Measurements from ENCODE around the gene ZBTB8A. TPM values are rescaled to one million over a fixed set of nuclear protein-coding genes. Genes with fewer than 3 reads are reported as not detected.

Gene ZBTB8A
- total and polyA plus RNA-seq, 2 of the 13 experiments (the other 11 are each of a cell fraction or from before 2014, with no cell fraction given) = 1.3 to 3.7 TPM

DNA sequence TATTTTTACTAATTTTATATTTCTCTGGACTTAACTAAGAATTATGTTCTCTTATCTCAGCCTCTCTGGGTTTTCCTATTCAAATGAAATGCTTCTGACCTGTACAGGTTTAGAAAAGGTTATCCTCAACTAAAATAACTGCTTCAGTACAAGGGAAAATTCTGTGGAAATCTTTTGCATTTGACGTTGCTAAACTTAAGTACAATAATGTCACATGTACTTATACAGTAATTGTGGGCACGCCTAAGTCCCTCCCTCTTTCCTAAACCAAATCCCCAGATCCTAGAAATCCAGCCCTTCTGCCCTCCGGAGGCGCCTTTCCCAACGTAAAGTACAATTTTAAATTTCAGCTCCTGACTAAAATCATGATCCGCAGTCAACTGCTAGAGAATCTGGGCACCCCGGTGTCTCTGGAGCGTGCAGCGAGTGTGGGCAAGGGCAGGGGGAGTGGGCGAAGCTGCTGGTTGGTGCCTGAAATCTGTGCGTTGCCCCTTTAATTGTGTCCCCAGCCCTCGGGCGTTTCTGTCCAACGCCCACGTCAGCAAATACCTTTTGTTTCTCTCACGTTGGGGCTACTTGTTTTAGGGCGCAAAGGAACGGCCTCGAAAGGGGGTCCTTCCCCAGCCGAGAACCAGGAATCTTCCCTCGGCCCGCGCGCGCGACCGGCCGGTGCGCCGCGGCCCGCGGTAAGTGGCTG lies at the start of gene ZBTB8A (continued):
- TF ChIP-seq, protein P1, sequence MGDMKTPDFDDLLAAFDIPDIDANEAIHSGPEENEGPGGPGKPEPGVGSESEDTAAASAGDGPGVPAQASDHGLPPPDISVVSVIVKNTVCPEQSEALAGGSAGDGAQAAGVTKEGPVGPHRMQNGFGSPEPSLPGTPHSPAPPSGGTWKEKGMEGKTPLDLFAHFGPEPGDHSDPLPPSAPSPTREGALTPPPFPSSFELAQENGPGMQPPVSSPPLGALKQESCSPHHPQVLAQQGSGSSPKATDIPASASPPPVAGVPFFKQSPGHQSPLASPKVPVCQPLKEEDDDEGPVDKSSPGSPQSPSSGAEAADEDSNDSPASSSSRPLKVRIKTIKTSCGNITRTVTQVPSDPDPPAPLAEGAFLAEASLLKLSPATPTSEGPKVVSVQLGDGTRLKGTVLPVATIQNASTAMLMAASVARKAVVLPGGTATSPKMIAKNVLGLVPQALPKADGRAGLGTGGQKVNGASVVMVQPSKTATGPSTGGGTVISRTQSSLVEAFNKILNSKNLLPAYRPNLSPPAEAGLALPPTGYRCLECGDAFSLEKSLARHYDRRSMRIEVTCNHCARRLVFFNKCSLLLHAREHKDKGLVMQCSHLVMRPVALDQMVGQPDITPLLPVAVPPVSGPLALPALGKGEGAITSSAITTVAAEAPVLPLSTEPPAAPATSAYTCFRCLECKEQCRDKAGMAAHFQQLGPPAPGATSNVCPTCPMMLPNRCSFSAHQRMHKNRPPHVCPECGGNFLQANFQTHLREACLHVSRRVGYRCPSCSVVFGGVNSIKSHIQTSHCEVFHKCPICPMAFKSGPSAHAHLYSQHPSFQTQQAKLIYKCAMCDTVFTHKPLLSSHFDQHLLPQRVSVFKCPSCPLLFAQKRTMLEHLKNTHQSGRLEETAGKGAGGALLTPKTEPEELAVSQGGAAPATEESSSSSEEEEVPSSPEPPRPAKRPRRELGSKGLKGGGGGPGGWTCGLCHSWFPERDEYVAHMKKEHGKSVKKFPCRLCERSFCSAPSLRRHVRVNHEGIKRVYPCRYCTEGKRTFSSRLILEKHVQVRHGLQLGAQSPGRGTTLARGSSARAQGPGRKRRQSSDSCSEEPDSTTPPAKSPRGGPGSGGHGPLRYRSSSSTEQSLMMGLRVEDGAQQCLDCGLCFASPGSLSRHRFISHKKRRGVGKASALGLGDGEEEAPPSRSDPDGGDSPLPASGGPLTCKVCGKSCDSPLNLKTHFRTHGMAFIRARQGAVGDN (CRISPR knock-in tag; IDR thresholded peaks at IDR 0.05) = peak; percentile 64; the same call in 1 of the 2 replicates
- TF ChIP-seq ZNF713 (CRISPR knock-in tag; IDR thresholded peaks at IDR 0.05) (no peak), ZNF776 (CRISPR knock-in tag; IDR thresholded peaks at IDR 0.05) (no peak), MTA3 (CRISPR knock-in tag; IDR thresholded peaks at IDR 0.05) (no peak), ZNF441 (CRISPR knock-in tag; IDR thresholded peaks at IDR 0.05; ENCODE audit: borderline replicate concordance) (no peak), ZNF552 (CRISPR knock-in tag; IDR thresholded peaks at IDR 0.05; ENCODE audit: borderline replicate concordance) (no peak), ZSCAN20 (CRISPR knock-in tag; IDR thresholded peaks at IDR 0.05; ENCODE audit: borderline replicate concordance) (no peak), SOX6 (IDR thresholded peaks at IDR 0.05) (no peak), SOX6 (CRISPR knock-in tag; IDR thresholded peaks at IDR 0.05) (0 out of 2 replicates have a peak, but pooled peaks have one; percentile 14), ZNF260 (CRISPR knock-in tag; IDR thresholded peaks at IDR 0.05; ENCODE audit: borderline replicate concordance, low read depth) (no peak), ZKSCAN5 (CRISPR knock-in tag; IDR thresholded peaks at IDR 0.05) (no peak), ZNF772 (CRISPR knock-in tag; IDR thresholded peaks at IDR 0.05) (no peak), DNMT3B (CRISPR knock-in tag; conservative IDR thresholded peaks at IDR 0.05) (0 out of 2 replicates have a peak, but pooled peaks have one; percentile 50), FOXO1 (CRISPR knock-in tag; IDR thresholded peaks at IDR 0.05) (no peak), CENPX (CRISPR knock-in tag; IDR thresholded peaks at IDR 0.05) (no peak)
- TF ChIP-seq, protein P2, sequence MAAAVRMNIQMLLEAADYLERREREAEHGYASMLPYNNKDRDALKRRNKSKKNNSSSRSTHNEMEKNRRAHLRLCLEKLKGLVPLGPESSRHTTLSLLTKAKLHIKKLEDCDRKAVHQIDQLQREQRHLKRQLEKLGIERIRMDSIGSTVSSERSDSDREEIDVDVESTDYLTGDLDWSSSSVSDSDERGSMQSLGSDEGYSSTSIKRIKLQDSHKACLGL (CRISPR knock-in tag; IDR thresholded peaks at IDR 0.05) = no peak
- TF ChIP-seq, protein P3, sequence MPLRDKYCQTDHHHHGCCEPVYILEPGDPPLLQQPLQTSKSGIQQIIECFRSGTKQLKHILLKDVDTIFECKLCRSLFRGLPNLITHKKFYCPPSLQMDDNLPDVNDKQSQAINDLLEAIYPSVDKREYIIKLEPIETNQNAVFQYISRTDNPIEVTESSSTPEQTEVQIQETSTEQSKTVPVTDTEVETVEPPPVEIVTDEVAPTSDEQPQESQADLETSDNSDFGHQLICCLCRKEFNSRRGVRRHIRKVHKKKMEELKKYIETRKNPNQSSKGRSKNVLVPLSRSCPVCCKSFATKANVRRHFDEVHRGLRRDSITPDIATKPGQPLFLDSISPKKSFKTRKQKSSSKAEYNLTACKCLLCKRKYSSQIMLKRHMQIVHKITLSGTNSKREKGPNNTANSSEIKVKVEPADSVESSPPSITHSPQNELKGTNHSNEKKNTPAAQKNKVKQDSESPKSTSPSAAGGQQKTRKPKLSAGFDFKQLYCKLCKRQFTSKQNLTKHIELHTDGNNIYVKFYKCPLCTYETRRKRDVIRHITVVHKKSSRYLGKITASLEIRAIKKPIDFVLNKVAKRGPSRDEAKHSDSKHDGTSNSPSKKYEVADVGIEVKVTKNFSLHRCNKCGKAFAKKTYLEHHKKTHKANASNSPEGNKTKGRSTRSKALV (CRISPR knock-in tag; IDR thresholded peaks at IDR 0.05) = 0 out of 2 replicates have a peak, but pooled peaks have one; percentile 28
- TF ChIP-seq, protein P4, sequence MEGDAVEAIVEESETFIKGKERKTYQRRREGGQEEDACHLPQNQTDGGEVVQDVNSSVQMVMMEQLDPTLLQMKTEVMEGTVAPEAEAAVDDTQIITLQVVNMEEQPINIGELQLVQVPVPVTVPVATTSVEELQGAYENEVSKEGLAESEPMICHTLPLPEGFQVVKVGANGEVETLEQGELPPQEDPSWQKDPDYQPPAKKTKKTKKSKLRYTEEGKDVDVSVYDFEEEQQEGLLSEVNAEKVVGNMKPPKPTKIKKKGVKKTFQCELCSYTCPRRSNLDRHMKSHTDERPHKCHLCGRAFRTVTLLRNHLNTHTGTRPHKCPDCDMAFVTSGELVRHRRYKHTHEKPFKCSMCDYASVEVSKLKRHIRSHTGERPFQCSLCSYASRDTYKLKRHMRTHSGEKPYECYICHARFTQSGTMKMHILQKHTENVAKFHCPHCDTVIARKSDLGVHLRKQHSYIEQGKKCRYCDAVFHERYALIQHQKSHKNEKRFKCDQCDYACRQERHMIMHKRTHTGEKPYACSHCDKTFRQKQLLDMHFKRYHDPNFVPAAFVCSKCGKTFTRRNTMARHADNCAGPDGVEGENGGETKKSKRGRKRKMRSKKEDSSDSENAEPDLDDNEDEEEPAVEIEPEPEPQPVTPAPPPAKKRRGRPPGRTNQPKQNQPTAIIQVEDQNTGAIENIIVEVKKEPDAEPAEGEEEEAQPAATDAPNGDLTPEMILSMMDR (CRISPR knock-in tag; IDR thresholded peaks at IDR 0.05) = peak; percentile 7; the same call in 1 of the 2 replicates
- TF ChIP-seq, protein P5, sequence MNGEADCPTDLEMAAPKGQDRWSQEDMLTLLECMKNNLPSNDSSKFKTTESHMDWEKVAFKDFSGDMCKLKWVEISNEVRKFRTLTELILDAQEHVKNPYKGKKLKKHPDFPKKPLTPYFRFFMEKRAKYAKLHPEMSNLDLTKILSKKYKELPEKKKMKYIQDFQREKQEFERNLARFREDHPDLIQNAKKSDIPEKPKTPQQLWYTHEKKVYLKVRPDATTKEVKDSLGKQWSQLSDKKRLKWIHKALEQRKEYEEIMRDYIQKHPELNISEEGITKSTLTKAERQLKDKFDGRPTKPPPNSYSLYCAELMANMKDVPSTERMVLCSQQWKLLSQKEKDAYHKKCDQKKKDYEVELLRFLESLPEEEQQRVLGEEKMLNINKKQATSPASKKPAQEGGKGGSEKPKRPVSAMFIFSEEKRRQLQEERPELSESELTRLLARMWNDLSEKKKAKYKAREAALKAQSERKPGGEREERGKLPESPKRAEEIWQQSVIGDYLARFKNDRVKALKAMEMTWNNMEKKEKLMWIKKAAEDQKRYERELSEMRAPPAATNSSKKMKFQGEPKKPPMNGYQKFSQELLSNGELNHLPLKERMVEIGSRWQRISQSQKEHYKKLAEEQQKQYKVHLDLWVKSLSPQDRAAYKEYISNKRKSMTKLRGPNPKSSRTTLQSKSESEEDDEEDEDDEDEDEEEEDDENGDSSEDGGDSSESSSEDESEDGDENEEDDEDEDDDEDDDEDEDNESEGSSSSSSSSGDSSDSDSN (CRISPR knock-in tag; IDR thresholded peaks at IDR 0.05) = peak; percentile 55; the same call in 1 of the 2 replicates

Measured in HepG2 (cell line).